Vagina (tissue), 2 donors: Measurements from ENCODE around the gene POLR2J3.
"Not testable (repeated sequence)": the region's sequence is repeated elsewhere in the genome, so short reads cannot be mapped to it uniquely, and the experiment has no call there.

Source experiments
- POLR2A ChIP-seq, 2 donors: fragments of 450-650 bp; IDR thresholded peaks; one replicate each; pipeline ENCODE4 v1.6.1; 2017; ENCODE audit warnings: antibody characterized with exemption in 2 of 2, mild to moderate bottlenecking in 2 of 2, moderate library complexity in 2 of 2
- POLR2AphosphoS5 ChIP-seq, 2 donors: sonication (generic); formaldehyde crosslinking; IDR thresholded peaks; one replicate each; pipeline ENCODE4 v1.9.0; 2017; ENCODE audit warnings: antibody characterized with exemption in 2 of 2, mild to moderate bottlenecking in 2 of 2, low read depth in 1 of 2; ENCODE audit not compliant: insufficient read depth in 1 of 2
- TF ChIP-seq, protein P1 (sequence below), 3 experiments: fragments of 450-650 bp in 2 of 3; fragments of 200-600 bp in 1 of 3; sonication (generic) in 1 of 3; IDR thresholded peaks; one replicate each; pipeline ENCODE4 v1.5.1; 2017 to 2019; ENCODE audit warnings: antibody characterized with exemption in 3 of 3, mild to moderate bottlenecking in 2 of 3, moderate library complexity in 2 of 3

DNA sequence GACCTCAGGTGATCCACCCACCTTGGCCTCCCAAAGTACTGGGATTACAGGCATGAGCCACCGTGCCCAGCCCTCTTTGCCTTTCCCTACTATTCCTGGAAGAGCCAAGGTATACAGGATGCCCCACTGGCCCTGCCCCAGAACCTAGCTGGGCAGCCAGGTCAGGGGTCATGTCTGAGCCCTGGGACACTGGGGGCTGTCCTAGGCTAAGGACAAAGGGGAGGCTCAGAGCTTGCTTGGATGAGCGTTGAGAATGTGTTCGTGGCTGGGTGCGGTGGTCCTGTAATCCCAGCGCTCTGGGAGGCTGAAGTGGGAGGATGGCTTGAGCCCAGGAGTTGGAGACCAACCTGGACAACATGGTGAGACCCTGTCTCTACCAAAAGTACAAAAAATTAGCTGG, 6.1 kb upstream of the POLR2J3 start:
- TF ChIP-seq, protein P1, sequence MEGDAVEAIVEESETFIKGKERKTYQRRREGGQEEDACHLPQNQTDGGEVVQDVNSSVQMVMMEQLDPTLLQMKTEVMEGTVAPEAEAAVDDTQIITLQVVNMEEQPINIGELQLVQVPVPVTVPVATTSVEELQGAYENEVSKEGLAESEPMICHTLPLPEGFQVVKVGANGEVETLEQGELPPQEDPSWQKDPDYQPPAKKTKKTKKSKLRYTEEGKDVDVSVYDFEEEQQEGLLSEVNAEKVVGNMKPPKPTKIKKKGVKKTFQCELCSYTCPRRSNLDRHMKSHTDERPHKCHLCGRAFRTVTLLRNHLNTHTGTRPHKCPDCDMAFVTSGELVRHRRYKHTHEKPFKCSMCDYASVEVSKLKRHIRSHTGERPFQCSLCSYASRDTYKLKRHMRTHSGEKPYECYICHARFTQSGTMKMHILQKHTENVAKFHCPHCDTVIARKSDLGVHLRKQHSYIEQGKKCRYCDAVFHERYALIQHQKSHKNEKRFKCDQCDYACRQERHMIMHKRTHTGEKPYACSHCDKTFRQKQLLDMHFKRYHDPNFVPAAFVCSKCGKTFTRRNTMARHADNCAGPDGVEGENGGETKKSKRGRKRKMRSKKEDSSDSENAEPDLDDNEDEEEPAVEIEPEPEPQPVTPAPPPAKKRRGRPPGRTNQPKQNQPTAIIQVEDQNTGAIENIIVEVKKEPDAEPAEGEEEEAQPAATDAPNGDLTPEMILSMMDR (IDR thresholded peaks at IDR 0.05), result not testable (repeated sequence)
- TF ChIP-seq POLR2A (IDR thresholded peaks at IDR 0.05); POLR2AphosphoS5 (IDR thresholded peaks at IDR 0.05; ENCODE audit: insufficient read depth in 1 of 2, low read depth in 1 of 2): not testable (repeated sequence)
